Lung microvascular endothelial cell (primary cell): ENCODE measurements around the gene SLC39A13. TPM values are rescaled to one million over a fixed set of nuclear protein-coding genes. Genes with fewer than 3 reads are reported as not detected.

Experiments used
- DNase-seq, 2 donors: peaks; one replicate each; pipeline versions ENCODE4 v3.0.0 to v3.0.0-alpha.2; 2010; ENCODE audit warnings: low read depth in 2 of 2
- total RNA-seq: library from RNA; depleted of rRNA; stranded (reverse); fragments of >200 nt; gene quantifications from 2 replicates; pipeline ENCODE4 v1.2.1, GENCODE V29; 2014

Gene SLC39A13
- total RNA-seq, 1 donor from 2014 or later, result 51.0 TPM

- DNase-seq, result no peak
These were observed 45.0 kb downstream of the SLC39A13 start for GRCh38 chr11:47453365-47453764.

- DNase-seq, result peak; percentile 81 to 91
These were observed 45.9 kb downstream of the SLC39A13 start for GRCh38 chr11:47454258-47454671.

- DNase-seq, result peak in 1 of 2 donors; percentile 21
These were observed 52.3 kb downstream of the SLC39A13 start for GRCh38 chr11:47460571-47461235.

GRCh38 chr11:47461876-47462275, 53.5 kb downstream of the SLC39A13 start:
- no peak for DNase-seq

- DNase-seq, result no peak
These were observed 56.1 kb downstream of the SLC39A13 start for GRCh38 chr11:47464483-47464882.

Other genes with a start within 250 kb of the SLC39A13 start
- gene ARFGAP2, start 231.7 kb upstream of the SLC39A13 start, total RNA-seq, result 57.5 and 69.8 TPM in 2 replicates
- 12.9 and 17.9 TPM in 2 replicates for gene PACSIN3, start 222.2 kb upstream of the SLC39A13 start, total RNA-seq
- gene DDB2, start 193.6 kb upstream of the SLC39A13 start, total RNA-seq, result 23.2 and 53.8 TPM in 2 replicates
- 25.3 and 35.7 TPM in 2 replicates for gene ACP2, start 159.8 kb upstream of the SLC39A13 start, total RNA-seq
- gene NR1H3, start 150.6 kb upstream of the SLC39A13 start, total RNA-seq, result 22.7 and 29.8 TPM in 2 replicates
- 16.3 and 21.0 TPM in 2 replicates for gene MADD, start 138.5 kb upstream of the SLC39A13 start, total RNA-seq
- not detected in 2 replicates for gene MYBPC3, start 55.9 kb upstream of the SLC39A13 start, total RNA-seq
- not detected in 2 replicates for gene SPI1, start 30.0 kb upstream of the SLC39A13 start, total RNA-seq
- gene PSMC3, start 17.8 kb downstream of the SLC39A13 start, total RNA-seq, result 126 and 135 TPM in 2 replicates
- gene RAPSN, start 40.5 kb downstream of the SLC39A13 start, total RNA-seq, result 0.20 TPM in 1 of 2 replicates, not detected in the other
- 55.6 and 75.0 TPM in 2 replicates for gene CELF1, start 144.5 kb downstream of the SLC39A13 start, total RNA-seq
- 57.1 and 75.2 TPM in 2 replicates for gene PTPMT1, start 157.0 kb downstream of the SLC39A13 start, total RNA-seq
- 22.7 and 32.9 TPM in 2 replicates for gene KBTBD4, start 170.4 kb downstream of the SLC39A13 start, total RNA-seq
- gene NDUFS3, start 170.5 kb downstream of the SLC39A13 start, total RNA-seq, result 63.2 and 69.4 TPM in 2 replicates
- gene FAM180B, start 178.1 kb downstream of the SLC39A13 start, total RNA-seq, result not detected in 2 replicates
- gene C1QTNF4, start 185.8 kb downstream of the SLC39A13 start, total RNA-seq, result 0.22 and 0.40 TPM in 2 replicates
- 72.8 and 86.3 TPM in 2 replicates for gene MTCH2, start 234.0 kb downstream of the SLC39A13 start, total RNA-seq